Urinary bladder (tissue), 4 donors: ENCODE measurements around the gene SLC6A12. TPM values are rescaled to one million over a fixed set of nuclear protein-coding genes. Genes with fewer than 3 reads are reported as not detected.

ENCODE experiments used
- DNase-seq: peaks from one replicate; pipeline ENCODE4 v3.0.0-alpha.2; 2015; ENCODE audit errors: extremely low spot score
- H3K27ac ChIP-seq: one replicate; pipeline ENCODE4 v1.5.1; 2013; ENCODE audit warnings: low read depth, mild to moderate bottlenecking, moderate library complexity
- H3K36me3 ChIP-seq: one replicate; pipeline ENCODE4 v1.6.1; 2013; ENCODE audit warnings: mild to moderate bottlenecking, moderate library complexity; ENCODE audit not compliant: insufficient read depth
- H3K4me1 ChIP-seq: one replicate; pipeline ENCODE4 v1.6.1; 2013; ENCODE audit warnings: mild to moderate bottlenecking, moderate library complexity; ENCODE audit not compliant: insufficient read depth
- H3K4me3 ChIP-seq: one replicate; pipeline ENCODE4 v1.5.1; 2013; ENCODE audit warnings: low read depth, low read length
- WGBS: extraction: QIAGEN DNeasy Blood & Tissue Kit; methylation state at CpG from one replicate; pipeline ENCODE4 v1.1.7; 2013; 5-methylcytosine and 5-hydroxymethylcytosine counted together
- polyA plus RNA-seq: library from polyadenylated mRNA; stranded (reverse); fragments of 200-250 nt; gene quantifications from one replicate; pipeline ENCODE4 v1.2.3, GENCODE V29; 2013
- total RNA-seq: library from RNA; depleted of rRNA; stranded (reverse); fragments of >200 nt; gene quantifications from one replicate; pipeline ENCODE4 v1.2.3, GENCODE V29; 2014
- donor health status: healthy with polysubstance abuse.
- donor health status: healthy.

SLC6A12 gene
- total and polyA plus RNA-seq, 2 donors, result 0.21 to 1.5 TPM

- DNase-seq, result no peak
- H3K4me3 ChIP-seq, result no peak overlapping the region
- H3K27ac ChIP-seq, result no peak overlapping the region
- no peaks in the 10 kb centered on the region for H3K36me3 ChIP-seq
- no peaks in the 10 kb centered on the region for H3K4me1 ChIP-seq
- 72% methylated on average over 7 of the region's 7 CpGs for WGBS
Measured at GRCh38 chr12:159156-159782, 54.7 kb downstream of the SLC6A12 start.

GRCh38 chr12:157644-158043, 56.3 kb downstream of the SLC6A12 start:
- DNase-seq, result no peak
- Histone ChIP-seq H3K4me3 (no peak overlapping the region), H3K36me3 (no peaks in the 10 kb centered on the region), H3K27ac (no peak overlapping the region), H3K4me1 (no peaks in the 10 kb centered on the region)
- 93% methylated on average over 12 of the region's 12 CpGs for WGBS

GRCh38 chr12:156945-157344, 57.0 kb downstream of the SLC6A12 start:
- Histone ChIP-seq H3K4me3 (no peak overlapping the region), H3K4me1 (no peaks in the 10 kb centered on the region), H3K27ac (no peak overlapping the region), H3K36me3 (no peaks in the 10 kb centered on the region)
- DNase-seq, result no peak
- 91% methylated on average over 13 of the region's 13 CpGs for WGBS

GRCh38 chr12:155646-156045, 58.3 kb downstream of the SLC6A12 start:
- DNase-seq, result no peak
- Histone ChIP-seq H3K27ac (no peak overlapping the region), H3K4me1 (no peaks in the 10 kb centered on the region), H3K36me3 (no peaks in the 10 kb centered on the region), H3K4me3 (no peak overlapping the region)
- 87% methylated on average over 8 of the region's 8 CpGs for WGBS

- 74% methylated on average over 9 of the region's 9 CpGs for WGBS
- no peaks in the 10 kb centered on the region for H3K36me3 ChIP-seq
- H3K27ac ChIP-seq, result no peak overlapping the region
- no peak overlapping the region for H3K4me3 ChIP-seq
- no peaks in the 10 kb centered on the region for H3K4me1 ChIP-seq
- DNase-seq, result no peak
Measured at GRCh38 chr12:155006-155405, 59.0 kb downstream of the SLC6A12 start.

GRCh38 chr12:154058-154457, 59.9 kb downstream of the SLC6A12 start:
- Histone ChIP-seq H3K36me3 (no peaks in the 10 kb centered on the region), H3K4me3 (no peak overlapping the region), H3K4me1 (no peaks in the 10 kb centered on the region), H3K27ac (no peak overlapping the region)
- WGBS, result 82% methylated on average over 12 of the region's 12 CpGs
- no peak for DNase-seq

GRCh38 chr12:153080-153746, 60.7 kb downstream of the SLC6A12 start:
- 16% methylated on average over 11 of the region's 11 CpGs for WGBS
- H3K4me1 ChIP-seq, result no peaks in the 10 kb centered on the region
- DNase-seq, result no peak
- no peaks in the 10 kb centered on the region for H3K36me3 ChIP-seq
- H3K4me3 ChIP-seq, result no peak overlapping the region
- no peak overlapping the region for H3K27ac ChIP-seq

- no peaks in the 10 kb centered on the region for H3K36me3 ChIP-seq
- WGBS, result 56% methylated on average over 3 of the region's 3 CpGs
- no peak overlapping the region for H3K27ac ChIP-seq
- H3K4me3 ChIP-seq, result no peak overlapping the region
- DNase-seq, result no peak
- H3K4me1 ChIP-seq, result no peaks in the 10 kb centered on the region
Measured at GRCh38 chr12:152440-152839, 61.5 kb downstream of the SLC6A12 start.

- Histone ChIP-seq H3K4me3 (no peak overlapping the region), H3K27ac (no peak overlapping the region), H3K36me3 (no peaks in the 10 kb centered on the region), H3K4me1 (no peaks in the 10 kb centered on the region)
- no peak for DNase-seq
- WGBS, result 77% methylated on average over 5 of the region's 5 CpGs
Measured at GRCh38 chr12:151579-151978, 62.4 kb downstream of the SLC6A12 start.

GRCh38 chr12:148676-149416, 65.1 kb downstream of the SLC6A12 start:
- no peaks in the 10 kb centered on the region for H3K4me1 ChIP-seq
- no peak overlapping the region for H3K4me3 ChIP-seq
- no peaks in the 10 kb centered on the region for H3K36me3 ChIP-seq
- DNase-seq, result no peak
- no peak overlapping the region for H3K27ac ChIP-seq
- WGBS, result 80% methylated on average over 18 of the region's 18 CpGs

GRCh38 chr12:147242-147641, 66.7 kb downstream of the SLC6A12 start:
- no peak for DNase-seq
- Histone ChIP-seq H3K36me3 (no peaks in the 10 kb centered on the region), H3K4me1 (no peaks in the 10 kb centered on the region), H3K4me3 (no peak overlapping the region), H3K27ac (no peak overlapping the region)
- 90% methylated on average over 9 of the region's 9 CpGs for WGBS

- no peak overlapping the region for H3K27ac ChIP-seq
- H3K4me1 ChIP-seq, result no peaks in the 10 kb centered on the region
- no peak for DNase-seq
- H3K36me3 ChIP-seq, result no peaks in the 10 kb centered on the region
- no peak overlapping the region for H3K4me3 ChIP-seq
- WGBS, result 68% methylated on average over 14 of the region's 14 CpGs
Measured at GRCh38 chr12:145369-145960, 68.5 kb downstream of the SLC6A12 start.

- DNase-seq, result no peak
- 81% methylated on average over 5 of the region's 5 CpGs for WGBS
- no peak overlapping the region for H3K27ac ChIP-seq
- H3K4me1 ChIP-seq, result no peaks in the 10 kb centered on the region
- H3K4me3 ChIP-seq, result no peak overlapping the region
- no peaks in the 10 kb centered on the region for H3K36me3 ChIP-seq
Measured at GRCh38 chr12:144650-145284, 69.2 kb downstream of the SLC6A12 start.
